GM18517 (cell line): Measurements from ENCODE around the gene LITAFD.
"Not testable (repeated sequence)": the region's sequence is repeated elsewhere in the genome, so short reads cannot be mapped to it uniquely, and the experiment has no call there.

Source experiments
- ATAC-seq: cut with Tn5 transposase; IDR thresholded peaks from one replicate; pipeline ENCODE4 v1.9.1; 2021; ENCODE audit warnings: mild to moderate bottlenecking, moderate library complexity; ENCODE audit not compliant: unreplicated experiment

The LITAFD gene

DNA sequence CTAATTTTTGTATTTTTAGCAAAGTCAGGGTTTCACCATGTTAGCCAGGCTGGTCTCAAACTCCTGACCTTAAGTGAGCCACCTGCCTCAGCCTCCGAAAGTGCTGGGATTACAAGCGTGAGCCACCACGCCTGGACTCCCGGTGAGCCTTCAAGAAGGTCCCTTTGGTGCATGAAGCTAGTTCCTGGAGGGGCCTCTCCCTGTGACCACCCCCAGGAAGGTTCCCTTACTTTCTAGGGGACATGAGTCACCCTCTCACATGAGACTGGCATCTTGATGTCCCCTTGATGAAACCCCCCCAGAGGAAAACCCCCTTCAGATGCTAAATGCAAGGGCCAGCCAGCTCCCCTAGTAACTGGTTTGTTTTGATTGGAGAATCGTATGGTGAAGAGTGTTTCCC lies 26.2 kb upstream of the LITAFD start:
- ATAC-seq: no peak

- ATAC-seq: no peak
Observed at GRCh38 chr16:8858994-8859912, 22.9 kb upstream of the LITAFD start.

- ATAC-seq: no peak
Observed at GRCh38 chr16:8859913-8860881, 22.0 kb upstream of the LITAFD start.

DNA sequence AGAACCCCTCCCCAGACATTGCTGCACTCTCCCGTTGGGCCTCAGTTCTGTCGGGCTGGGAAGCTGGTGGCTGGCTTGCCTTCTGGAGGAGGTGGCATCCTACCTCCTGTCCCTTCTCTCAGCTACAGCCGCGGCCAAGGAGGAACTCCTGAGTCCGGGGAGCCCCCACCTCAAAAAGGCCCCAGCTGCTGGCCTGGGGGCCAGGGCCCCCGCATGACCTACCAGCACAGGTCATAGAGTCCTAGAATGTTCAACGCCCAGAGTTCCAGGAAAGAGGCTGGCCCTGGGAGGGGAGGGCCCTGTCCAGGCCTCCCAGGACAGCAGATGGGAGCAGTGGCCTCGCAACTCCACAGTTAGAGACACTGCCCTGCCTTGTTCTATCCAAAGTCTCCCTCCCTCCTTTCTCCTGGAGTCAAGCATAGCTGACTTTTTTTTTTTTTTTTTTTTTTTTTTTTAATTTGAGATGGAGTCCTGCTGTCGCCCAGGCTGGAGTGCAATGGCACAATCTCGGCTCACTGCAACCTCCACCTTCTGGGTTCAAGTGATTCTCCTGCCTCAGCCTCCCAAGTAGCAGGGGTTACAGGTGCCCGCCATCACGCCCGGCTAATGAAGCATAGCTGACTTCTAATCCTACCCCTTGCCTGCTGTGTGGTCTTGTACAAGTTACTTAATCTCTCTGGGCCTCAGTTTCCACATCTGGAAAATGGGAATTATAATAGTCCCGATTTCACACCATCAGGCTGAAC lies 20.4 kb upstream of the LITAFD start:
- no peak for ATAC-seq

- ATAC-seq: no peak
Observed at GRCh38 chr16:8862309-8863130, 19.6 kb upstream of the LITAFD start.

DNA sequence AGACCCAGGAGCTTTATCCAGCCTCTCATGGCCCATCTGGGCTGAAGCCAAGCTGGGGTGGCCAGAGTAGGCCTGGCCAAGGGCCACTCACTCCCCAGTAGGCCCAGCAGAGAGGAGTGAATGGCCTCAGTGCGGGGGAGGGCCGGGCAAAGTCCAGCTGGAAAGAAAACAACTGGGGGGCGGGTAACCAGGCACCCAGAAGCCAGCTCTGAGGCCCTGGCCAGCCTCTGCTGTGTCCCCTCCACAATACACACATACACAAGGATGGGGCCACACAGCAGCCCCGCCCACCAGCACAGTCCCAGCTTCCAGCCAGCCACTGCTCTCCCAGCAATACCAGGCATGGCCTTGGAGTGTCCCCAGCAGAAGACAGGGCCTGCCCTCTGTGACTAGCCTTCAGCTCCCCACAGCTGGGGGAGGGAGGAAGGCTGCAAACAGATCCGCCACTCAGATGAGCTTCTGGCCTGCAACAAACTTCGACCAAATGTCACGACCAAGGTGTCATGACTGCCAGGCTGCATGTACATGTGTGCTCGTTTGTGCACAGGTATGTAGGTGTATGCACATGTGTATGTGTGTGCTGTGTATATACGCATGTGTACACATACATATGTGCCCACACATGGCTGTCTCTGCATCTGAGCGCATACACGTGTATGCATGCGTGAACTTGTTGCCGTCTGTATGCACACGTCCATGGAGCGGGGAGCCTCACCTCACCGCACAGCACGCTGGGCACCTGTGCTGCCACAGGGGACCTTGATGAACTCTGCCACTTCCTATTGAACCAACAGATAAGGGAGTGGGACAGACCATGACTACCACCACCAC lies 18.3 kb upstream of the LITAFD start:
- no peak for ATAC-seq

- ATAC-seq: no peak
Observed at GRCh38 chr16:8864480-8865110, 17.6 kb upstream of the LITAFD start.

GRCh38 chr16:8865145-8865882 lies 16.8 kb upstream of the LITAFD start:
- ATAC-seq: no peak

GRCh38 chr16:8866118-8866883 lies 15.8 kb upstream of the LITAFD start:
- no peak for ATAC-seq

DNA sequence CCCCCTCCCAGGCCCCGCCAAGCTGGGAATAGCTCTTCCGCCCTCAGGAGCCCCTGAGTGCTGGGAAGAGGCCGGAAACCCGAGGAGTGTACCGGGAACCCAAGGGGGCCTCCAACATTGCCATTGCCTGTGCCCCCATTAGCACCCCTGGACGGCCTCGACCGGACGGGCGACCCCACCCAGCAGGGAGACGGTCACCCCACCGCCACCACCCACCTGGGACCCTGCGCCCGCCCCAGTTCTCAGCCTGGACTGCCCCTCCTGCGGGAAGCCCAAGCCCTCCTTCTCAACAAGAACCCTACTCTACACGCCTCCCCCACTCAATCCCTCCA lies 15.3 kb upstream of the LITAFD start:
- no peak for ATAC-seq

GRCh38 chr16:8867216-8867931 lies 14.8 kb upstream of the LITAFD start:
- ATAC-seq: no peak

GRCh38 chr16:8867932-8868415 lies 14.2 kb upstream of the LITAFD start:
- ATAC-seq: no peak

DNA sequence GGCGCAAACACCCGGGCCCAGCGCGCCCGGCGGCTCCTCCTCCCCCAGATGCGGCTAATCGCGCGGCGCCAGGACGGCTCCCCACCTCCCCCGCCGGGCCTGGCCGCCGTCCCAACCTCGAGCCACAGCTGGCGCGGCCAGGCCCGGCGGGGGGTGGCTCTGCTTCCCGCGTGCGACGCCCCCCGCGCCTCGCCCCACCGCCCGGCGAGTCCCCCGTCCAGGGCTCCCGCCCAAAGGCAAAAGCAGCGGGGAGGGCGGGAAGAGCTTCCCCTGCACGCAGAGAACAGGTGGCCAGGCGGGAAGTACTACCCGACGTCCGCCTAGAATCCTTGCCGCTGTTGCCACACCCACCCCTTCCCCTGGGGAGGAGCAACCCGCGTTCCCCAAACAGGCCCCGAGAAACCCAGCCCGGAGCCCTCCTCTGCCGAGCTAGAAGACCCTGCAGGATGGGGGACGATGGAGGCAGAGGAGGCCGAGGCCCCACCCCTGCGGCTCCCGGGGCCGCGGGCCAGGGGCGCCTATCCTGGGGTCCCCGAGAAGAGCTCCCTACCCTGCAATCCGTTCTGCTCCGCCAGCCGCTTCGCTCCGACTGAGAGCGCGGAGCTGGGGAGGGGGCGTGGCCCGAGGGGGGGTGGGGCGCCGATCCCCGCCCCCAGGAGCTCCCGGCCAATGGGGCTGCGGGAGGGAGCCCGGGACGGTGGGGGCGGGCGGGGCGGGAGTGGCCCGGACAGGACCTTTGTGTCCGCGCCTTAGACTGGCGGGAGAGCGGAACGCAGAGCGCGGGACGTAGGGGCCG lies 13.5 kb upstream of the LITAFD start, which contains the start of gene CARHSP1:
Gene CARHSP1, minus strand, starts transcription at position 591 of the 796 bp plus-strand sequence. CDS start 9,678 bp downstream, outside the sequence.
- ATAC-seq: peak; percentile 64

- ATAC-seq: no peak
Observed at GRCh38 chr16:8869212-8869987, 12.8 kb upstream of the LITAFD start.

DNA sequence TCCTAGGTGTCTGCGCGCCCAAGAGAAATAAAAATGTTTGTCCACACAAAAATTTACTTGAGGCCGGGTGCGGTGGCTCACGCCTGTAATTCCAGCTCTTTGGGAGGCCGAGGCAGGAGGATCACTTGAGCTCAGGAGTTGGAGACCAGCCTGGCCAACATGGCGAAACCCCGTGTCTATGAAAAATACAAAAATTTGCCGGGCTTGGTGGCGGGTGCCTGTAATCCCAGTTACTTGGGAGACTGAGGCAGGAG lies 12.2 kb upstream of the LITAFD start:
- not testable (repeated sequence) for ATAC-seq
